HCEC 1CT (cell line): Measurements from ENCODE around the gene SLX4IP.

Source experiments
- DNase-seq: peaks from one replicate; pipeline ENCODE4 v3.0.0-alpha.2; 2017

Gene SLX4IP

GRCh38 chr20:10639077-10639736 lies 204.1 kb downstream of the SLX4IP start:
- no peak for DNase-seq

- DNase-seq = no peak
Measured at GRCh38 chr20:10639737-10640556, 204.8 kb downstream of the SLX4IP start.

GRCh38 chr20:10640897-10641296 lies 205.8 kb downstream of the SLX4IP start:
- DNase-seq = no peak

GRCh38 chr20:10641467-10641866 lies 206.4 kb downstream of the SLX4IP start:
- DNase-seq = no peak

GRCh38 chr20:10641893-10642292 lies 206.8 kb downstream of the SLX4IP start:
- no peak for DNase-seq

GRCh38 chr20:10642856-10643559 lies 207.9 kb downstream of the SLX4IP start:
- DNase-seq = peak; percentile 20

GRCh38 chr20:10643560-10643873 lies 208.4 kb downstream of the SLX4IP start:
- no peak for DNase-seq

- DNase-seq = no peak
Measured at GRCh38 chr20:10644458-10645204, 209.5 kb downstream of the SLX4IP start.

GRCh38 chr20:10645205-10645570 lies 210.1 kb downstream of the SLX4IP start:
- DNase-seq = no peak

- DNase-seq = no peak
Measured at GRCh38 chr20:10646006-10646405, 210.9 kb downstream of the SLX4IP start.

- no peak for DNase-seq
Measured at GRCh38 chr20:10646886-10647420, 211.8 kb downstream of the SLX4IP start.

GRCh38 chr20:10647471-10647870 lies 212.4 kb downstream of the SLX4IP start:
- peak; percentile 13 for DNase-seq

- no peak for DNase-seq
Measured at GRCh38 chr20:10647909-10648308, 212.8 kb downstream of the SLX4IP start.

- DNase-seq = no peak
Measured at GRCh38 chr20:10648651-10649050, 213.5 kb downstream of the SLX4IP start.

GRCh38 chr20:10649080-10649796 lies 214.1 kb downstream of the SLX4IP start:
- DNase-seq = no peak

- no peak for DNase-seq
Measured at GRCh38 chr20:10649797-10650160, 214.7 kb downstream of the SLX4IP start.

- no peak for DNase-seq
Measured at GRCh38 chr20:10651227-10651990, 216.3 kb downstream of the SLX4IP start.

GRCh38 chr20:10652185-10652584 lies 217.1 kb downstream of the SLX4IP start:
- DNase-seq = no peak

- no peak for DNase-seq
Measured at GRCh38 chr20:10652660-10653261, 217.7 kb downstream of the SLX4IP start.

GRCh38 chr20:10653599-10654249 lies 218.6 kb downstream of the SLX4IP start:
- DNase-seq = peak; percentile 61

- DNase-seq = no peak
Measured at GRCh38 chr20:10654250-10654610, 219.1 kb downstream of the SLX4IP start.
